ENCODE results near the gene PPFIA4.
"Not testable (repeated sequence)": the region's sequence is repeated elsewhere in the genome, so short reads cannot be mapped to it uniquely, and the experiment has no call there.

The PPFIA4 gene

DNA sequence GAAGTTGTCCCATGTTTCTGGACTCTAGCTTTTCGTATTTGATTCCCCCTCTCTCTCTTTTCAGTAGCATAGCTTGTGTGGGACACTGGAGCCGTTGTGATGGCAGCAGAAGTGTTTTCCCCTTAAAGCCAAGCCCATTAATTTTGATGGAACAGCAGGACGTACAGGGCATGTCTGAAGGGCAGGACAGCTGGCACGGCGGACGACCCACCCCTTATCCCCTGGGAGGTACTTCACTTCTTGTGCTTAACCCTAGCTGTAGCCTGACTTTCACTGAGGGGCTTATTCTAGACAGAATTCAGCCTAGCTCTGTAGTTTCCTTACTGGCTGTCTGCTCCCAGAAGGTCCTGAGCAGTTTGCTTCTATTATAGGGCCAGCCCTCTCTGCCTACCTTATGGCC, 8.6 kb upstream of the PPFIA4 start:
- DNase-seq, result no peak

DNA sequence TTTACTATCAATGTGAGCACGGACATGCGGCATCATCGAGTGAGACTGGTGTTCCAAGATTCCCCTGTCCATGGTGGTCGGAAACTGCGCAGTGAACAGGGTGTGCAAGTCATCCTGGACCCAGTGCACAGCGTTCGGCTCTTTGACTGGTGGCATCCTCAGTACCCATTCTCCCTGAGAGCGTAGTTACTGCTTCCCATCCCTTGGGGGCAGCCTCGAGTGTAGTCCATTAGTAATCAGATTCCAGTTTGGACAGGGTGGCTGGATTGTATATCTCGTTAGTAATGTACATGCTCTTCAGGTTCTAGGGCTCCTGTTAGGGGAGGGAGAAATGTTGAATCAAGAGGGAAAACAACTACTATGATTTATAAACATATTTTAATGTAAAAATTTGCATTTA, 3.4 kb upstream of the PPFIA4 start:
- DNase-seq, result not testable (repeated sequence)

DNA sequence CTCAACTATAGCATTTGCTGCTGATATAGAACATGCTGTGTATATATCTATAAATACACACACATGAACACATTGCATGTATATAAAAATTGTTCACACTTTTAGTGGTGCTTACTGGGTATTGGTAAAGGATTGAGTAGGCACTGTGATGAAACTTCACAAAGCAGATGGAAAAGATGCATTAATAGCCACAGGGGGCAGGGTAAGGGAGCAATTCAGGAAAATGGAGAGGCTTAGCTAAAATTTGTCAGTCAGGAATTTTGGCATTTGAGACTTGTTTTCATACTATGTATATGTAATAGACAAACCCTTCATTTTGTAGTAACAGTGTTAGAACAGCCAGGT, 633 bp upstream of the PPFIA4 start:
- DNase-seq, result no peak

DNA sequence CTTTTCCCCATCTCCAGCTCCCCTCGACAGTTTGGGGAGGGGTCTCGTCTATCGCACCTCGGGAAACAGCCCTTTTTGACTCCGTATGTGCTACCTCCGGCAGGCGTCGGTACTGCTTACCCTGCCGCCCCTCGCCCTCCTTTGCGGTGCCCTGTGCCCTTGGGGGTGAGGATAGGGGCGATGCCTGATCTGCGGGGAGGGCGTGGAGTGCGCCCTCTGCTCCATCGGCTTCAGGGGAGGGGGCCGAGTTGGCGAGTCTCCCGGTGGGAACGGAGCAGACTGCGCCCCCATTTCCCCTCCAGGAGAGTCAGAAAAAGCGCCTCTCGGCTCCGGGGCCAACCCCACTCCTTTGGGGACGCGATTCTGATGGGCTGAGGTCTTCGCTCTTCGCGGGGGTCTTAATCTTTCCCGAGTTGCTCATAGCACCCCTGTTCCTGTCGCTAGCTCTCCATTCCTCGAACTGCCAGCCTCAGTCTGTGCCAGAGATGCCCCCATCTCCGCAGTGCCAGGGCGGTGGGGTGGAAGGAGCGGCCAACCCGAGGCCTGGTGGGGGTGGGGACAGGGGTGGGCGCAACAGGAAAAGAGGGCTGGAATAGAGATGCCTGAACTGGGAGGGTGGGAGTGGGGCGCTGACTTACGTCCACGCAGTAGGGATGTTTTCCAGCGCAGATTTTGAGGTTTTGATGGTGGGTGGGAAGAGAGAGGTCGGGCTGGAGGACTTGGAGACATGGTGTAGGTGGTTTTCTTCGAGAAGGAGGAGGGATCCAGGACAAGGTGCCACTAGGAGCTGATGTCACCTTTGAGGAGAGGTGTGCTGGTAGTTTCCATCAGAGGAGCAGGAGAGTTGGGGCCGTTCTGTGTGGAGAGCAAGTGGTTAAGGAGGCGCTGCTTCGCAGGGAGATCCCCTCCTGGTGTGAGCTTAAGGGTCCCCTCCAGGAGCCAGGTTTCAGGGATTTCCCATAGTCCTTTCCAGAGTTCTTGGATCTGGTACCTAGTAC, 674 bp downstream of the PPFIA4 start:
- DNase-seq, result no peak

DNA sequence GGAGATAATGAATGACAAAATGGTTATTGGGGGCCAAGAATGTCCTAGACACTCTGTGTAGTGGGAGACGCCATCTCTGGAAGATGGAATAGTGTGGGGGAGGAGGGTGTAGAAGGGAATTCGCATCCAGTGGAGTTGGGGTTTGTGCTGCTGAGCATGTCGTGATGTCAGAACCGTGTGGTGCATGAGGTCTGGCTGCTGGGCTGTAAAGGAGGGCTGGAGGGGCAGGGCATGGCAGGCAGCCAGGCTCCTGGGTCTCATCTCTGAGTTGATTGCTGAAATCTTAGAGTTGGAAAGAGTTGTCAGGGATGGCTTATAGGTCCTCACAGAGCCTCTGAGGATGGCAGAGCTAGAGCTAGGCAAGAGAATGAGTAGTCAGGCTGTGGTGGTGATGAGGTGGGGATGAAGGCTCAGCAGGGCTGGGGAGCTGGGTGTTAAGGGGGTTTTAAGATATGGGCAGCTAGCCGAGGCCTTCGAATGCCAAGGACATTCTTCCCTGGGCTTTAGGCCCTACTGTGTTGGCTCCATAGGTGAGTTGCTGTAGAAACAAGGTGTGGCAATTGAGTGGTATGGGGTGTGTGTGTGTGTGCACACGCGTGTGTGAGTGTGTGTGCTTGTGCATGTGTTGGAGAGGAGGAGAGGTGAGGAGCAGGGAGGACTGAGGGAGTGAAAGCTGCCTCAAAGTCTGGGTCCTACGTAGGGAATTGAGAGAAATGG, 1.9 kb downstream of the PPFIA4 start:
- DNase-seq, result no peak

DNA sequence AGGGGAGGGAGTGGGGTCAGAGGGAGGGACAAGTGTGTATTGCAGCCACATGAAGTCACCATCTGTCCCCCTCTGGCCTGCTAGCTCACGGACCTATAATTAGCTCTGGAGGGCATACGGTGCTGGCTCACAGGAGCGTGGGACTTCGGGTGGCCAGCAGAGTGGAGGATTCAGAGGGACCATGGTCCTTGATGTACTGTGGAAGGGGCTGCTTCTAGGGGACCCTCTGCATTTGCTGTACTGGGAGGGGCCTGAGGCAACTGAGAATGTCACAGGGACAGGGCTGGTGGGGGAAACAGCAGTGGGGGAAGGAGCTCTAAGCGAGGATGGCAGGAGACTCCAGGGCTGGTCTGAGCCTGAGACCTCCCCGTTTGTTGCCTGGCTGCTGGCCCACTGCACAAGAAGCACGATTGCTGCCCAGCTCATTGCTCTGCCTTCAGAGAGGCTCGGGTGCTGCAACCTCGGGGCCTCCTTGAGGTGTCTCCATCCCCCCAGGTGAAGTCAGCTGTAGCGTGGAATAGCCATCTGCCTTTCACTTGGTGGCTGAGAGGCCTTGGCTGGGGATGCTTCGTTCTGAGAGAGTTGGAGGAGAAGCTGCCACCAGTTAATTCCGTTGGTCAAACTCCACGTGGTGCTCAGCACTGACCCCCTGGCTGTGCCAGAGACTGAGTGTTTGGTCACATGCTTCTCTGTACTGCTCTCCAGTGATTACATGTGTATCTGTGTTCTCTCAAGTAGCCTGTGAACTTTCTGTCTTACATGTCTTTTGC, 2.7 kb downstream of the PPFIA4 start:
- DNase-seq, result no peak

DNA sequence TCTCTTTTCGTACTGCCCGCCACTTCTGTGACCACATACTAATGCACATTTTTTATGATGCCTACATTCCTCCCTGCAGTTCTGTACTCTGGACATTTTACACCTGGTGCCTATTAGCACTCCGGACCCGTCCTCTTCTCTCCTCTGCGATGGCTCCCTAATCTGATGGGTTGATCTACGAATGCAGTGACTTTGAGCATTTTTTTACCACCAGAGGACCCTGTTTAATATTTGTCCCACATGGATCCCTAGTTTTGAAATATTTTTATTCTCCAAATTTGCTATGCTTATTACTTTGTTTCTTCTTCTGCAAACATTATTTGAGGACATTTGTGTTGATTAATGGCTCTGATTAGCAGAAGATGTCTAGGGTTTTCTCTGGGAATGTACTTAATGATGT, 5.2 kb downstream of the PPFIA4 start:
- no peak for DNase-seq

DNA sequence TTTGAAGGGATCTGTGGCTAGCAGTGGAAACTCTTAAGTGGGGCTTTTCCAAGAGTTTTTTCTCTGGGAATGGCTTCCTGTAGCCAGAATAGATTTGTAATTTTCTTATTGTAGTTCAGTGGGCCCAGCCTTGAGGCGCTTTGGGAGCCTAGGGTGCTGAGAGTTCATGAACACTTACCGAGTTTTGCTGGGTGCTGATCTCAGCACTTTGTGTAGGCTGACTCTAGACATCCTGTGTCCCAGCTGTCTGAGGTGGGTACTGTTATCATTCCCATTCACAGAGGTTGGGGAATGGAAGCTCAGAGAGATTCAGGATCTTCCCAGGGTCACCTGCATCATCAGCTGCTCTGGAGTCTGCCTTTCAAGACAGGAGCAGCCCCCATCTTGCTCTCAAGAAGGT, 7.0 kb downstream of the PPFIA4 start:
- no peak for DNase-seq

DNA sequence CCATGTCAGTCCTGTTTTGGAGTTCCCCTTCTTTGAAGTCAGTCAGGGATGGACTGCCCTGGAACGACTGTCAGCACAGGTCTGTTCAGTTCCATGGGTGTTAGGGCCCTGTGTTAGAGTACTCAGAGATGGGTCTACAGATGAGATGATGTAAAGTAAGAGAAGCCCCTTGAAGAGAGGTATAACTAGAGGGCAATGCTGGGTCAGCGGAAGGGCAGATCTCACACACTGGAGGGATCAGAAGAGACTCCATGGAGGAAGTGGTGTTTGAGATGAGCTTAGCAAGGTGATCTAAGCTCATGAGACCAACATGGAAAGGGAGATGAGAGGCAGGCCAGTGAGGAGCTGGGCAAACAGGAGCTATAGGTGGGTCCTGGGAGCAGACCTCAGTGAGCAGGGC, 7.6 kb downstream of the PPFIA4 start:
- DNase-seq, result no peak

DNA sequence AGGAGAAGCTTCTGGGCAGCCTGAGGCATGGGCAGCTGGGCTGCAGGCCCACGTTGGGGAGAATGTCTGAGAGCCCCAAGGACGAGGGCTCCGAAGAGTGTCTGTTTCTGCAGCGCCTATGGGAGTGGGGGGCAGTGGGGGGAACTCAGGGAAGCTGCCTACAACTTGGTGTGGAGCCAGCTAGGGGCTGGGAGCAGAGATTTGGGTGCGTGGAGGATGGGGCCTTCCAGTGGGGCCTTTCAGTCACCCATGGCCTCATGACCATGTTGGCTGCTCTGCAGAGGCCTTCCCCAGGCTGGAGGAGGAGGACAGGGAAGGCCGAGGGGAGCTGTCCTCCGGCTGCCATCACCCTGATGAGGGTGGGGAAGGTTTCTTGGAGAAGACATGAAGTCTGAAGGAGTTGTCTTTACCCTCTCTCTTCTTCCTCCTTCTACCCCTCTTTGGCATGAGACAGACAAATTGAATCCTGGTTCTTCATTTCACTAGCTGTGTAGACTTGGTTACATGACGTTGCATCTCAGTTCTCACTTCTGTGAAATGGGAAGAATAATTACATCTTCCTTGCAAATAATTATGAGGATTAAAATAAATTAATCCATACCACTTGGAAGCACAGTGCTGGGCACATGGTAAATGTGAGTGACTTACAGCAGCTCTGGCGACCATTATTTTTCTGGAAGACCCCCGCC, 8.3 kb downstream of the PPFIA4 start:
- no peak for DNase-seq

DNA sequence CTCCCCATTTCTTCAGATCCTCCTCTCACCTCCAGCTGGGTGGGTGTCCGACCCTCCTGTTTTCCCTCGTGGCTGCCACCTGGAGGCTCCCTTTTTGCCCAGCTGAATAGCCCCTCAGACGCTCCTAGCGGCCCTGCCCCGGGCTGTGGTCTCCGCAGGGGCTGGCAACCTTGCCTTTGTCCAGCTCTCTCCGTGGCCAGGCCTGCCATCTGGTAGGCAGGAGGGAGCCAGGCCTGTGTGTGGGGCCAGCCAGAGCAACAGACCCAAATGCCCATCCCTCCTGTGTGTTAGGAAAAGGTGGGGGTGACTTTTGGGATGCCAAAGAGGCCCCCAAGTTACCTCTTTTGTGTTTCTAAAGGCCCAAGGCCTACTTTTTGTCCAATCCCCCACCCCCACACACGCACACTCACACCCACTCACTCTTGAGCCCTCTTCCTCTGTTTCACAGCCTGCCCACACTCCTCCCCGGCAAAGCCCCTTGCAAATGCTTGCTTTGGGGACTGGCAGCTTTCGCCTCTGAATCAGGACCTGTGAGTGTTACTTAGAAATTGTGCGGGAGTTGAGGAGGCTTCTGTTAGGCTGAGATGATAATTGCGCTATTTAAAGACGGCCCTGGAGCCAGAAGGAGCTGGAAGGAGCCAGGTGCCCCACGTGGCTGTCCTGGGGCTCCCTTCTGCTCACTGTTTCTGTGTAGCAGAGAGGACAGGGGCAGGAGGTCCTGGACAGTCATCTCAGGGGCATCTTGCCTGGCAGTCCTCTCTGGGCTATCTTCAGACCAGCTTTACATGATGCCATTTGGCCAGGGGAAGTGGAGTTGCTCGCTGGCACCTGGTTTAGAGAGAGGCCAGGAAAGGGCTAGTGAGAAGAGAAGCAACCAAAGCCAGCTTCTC, 9.1 kb downstream of the PPFIA4 start:
- no peak for DNase-seq

DNA sequence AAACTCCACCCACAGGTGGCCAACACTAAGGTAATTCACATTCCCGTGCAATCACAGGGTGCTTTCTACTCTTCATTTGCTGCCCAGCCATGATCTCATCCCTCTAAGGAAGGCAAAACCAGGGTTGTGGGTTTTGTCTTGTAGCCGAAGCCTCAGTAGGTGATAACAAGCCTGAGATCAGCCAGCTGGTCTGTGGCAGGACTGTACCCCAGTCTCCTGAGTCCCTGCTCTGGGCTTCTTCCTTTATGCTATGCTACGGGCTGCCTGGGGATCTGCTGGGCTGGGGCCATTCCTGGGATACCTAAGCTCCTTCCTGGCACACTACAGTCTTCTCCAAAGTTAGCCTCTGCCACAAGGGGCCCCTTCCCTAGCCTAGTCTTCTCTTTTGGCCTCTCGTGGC, 9.8 kb downstream of the PPFIA4 start:
- no peak for DNase-seq

DNA sequence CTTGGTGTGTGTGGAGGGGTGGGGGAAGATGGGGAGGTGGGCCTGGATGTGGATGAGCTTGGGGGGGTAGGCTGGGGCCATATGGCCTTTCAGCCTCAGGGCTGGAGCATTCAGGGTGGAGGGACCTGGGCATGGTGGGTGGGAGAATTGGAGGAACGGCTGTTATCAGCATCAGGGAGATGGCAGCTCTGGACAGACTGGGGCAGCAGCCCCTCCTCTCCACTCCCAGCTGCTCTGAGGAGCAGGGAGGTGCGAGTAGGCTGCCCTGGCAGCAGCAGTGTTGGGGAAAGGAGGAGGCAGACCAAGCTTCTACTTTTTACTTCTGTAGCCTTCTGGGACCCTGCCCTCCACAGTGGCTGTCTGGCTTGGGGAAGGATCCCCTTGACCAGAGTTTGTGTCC, 10.2 kb downstream of the PPFIA4 start:
- no peak for DNase-seq

DNA sequence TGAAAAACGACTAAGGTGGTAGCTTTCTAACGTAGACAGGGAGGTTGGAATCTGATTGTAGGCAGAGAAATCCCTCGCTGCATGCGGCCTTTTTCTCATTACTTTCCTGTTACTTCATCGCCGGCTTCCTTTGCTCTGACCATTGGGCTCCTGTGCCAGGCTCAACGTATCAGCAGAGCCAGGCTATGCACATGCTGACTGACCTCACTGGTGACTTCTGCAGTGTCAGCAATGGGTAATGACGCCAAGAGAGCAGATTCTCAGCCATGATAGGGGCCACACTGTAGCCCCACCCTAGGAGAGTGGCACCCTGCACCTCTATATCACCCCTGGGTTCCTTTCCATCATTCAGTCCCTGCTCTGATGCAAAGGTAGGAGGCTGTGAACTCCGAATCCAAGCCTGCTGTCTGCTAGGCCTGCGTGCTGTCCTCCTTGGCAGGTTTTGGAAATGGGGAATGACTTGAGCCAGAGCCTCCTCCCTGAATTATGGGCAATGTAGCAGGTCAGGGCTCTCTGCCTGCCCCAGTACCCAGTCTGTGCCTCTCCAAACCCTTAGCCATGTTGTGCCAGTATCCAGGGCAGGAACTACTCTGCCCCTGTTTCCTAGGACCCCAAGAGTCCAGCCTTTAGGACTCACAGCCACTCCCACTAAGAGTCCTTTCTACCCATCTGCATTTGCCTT, 11.4 kb downstream of the PPFIA4 start:
- no peak for DNase-seq

DNA sequence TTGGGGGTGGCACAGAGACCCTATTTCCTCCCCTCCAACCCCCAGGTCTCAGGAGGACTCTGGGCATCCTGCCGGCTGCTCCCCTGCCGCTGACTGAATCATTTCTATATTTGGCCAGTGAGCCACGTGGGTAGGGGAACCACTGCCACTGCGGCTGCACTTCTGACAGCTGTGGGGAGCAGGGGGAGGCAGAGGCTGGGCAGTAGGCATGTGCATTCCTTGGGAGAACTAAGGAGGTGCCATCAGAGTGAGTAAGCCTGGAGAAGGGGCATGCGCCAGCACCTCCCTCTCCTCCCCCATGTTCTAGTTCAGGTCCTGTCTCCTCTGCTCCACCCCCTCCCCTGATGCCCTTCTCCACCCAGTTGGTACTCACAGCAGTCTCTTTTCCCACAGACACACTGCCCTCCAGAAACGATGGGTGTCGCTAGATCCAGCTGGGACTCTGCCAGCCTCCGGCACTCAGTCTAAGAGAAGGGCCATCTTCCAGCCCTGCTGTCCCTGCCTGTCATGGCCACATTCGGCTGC, 12.0 kb downstream of the PPFIA4 start:
- DNase-seq, result peak in 1 of 5 experiments; percentile 12

DNA sequence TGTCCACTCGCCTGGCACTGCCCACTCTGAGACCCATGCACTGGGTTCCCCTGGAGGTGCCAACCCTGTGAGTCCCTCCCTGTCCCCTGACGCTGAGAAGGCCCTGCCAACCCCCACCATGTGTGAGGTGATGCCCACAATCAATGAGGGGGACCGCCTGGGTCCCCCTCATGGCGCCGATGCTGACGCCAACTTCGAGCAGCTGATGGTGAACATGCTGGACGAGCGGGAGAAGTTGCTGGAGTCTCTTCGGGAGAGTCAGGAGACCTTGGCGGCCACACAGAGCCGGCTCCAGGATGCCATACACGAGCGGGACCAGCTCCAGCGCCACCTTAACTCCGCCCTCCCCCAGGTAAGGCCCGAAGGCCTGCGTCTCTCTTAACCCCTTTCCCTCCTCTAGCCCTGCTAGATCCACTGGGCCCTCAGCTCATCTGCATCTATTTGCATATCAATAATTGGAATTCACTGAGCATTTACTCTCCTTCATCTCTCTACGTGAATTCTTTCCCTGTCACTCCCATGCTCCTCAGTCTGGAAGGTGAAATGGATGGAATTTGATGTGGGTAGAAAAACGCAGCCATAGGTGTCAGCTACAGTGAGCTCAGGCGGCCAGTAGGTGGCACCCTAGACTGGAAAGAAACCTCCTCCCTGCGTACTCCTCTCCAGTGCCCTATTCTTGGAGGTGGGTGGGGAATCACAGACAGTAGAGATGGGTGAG, 12.8 kb downstream of the PPFIA4 start:
- DNase-seq, result peak in 4 of 5 experiments; percentile 23 to 60 (median 48)

DNA sequence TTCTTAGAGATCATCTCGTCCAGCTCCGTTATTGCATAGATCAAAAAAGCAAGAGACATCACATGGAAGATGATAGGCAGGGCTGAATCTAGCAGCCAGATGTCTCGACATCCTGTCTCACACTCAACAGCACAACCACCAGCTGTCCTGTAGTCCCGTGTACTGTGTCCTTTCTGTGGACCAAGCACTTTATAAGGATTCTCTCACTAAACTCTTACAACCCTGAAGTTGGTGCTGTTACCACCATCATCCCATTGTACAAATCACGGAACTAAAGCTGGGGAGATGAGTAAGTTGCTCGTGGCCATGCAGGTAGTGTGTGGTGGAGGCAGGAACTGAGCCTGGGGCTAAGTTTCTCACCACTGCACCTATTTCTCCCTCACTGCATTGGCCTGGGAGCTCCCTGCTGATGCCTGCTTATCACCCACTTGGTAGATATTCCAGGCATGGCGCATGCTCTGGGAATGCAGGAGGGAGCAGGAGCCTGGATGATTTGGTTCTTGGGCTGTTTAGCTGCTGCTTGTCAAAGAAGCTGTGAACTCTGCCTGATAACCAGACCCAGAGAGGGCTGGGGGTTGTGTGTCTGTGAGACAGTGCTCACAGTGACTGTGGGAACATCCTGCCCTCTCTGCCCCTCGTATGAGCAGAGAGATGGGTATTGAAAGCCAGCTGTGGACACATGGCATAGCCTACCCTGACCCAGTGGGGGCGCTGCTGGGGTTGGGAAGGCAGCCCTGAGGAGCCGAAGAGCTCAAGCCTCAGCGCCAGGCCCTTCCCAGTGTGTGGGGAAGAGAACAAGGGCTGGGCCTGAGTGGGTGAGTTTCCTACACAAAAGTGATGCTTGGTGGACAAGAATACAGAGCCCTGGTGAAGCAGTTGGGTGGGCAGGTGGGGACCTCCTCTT, 13.6 kb downstream of the PPFIA4 start:
- DNase-seq, result no peak

DNA sequence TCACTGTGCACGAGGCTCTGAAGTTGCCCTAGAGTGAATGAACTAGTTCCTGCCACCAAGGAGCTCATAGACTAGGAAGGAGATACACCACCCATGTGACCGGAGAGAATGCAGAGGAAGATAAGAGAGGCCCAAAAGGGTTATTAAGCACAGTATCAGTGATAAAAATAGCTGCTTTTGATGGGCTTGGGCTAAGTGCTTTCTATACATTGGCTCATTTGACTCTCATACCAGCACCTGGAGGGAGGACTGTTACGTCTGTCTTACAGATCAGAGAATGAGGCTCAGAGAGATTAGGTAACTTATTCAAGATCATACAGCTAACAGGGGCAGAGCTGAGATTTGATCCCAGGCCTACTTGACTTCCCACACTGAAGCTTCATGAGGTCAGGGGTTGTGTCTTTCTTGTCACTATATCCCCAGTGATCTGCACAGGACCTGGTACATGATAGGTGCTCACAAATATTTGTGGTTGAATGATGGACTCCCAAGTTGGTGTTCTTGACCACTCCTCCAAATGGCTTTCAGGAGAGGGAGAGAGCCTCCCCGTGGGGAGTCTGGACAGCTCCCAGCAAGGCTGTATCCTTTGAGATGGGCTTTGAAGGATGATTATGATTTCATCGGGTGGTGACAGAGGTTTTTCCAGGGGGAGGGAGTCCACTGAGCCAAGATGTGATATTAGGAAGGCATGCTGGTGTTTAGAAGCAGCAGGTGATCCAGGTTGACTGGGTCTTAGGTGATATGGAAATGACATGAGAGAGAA, 14.4 kb downstream of the PPFIA4 start:
- DNase-seq, result no peak

Data from T-helper 2 cell (primary cell).